NCI-H146 treated with DMSO at 0.1 percent for 48 hours (cell line): ENCODE measurements around the gene NXF3.
"Not testable (repeated sequence)": the region's sequence is repeated elsewhere in the genome, so short reads cannot be mapped to it uniquely, and the experiment has no call there.

Experiments
- DNase-seq: peaks from one replicate; lab custom pipeline; 2025; ENCODE audit not compliant: unreplicated experiment; lab: John Stamatoyannopoulos, UW

Gene NXF3

GRCh38 chrX:103052625-103053024 is 40.3 kb downstream of the NXF3 start:
- DNase-seq: no peak

- DNase-seq: no peak
Observed at GRCh38 chrX:103051260-103051789, 41.6 kb downstream of the NXF3 start.

GRCh38 chrX:103033371-103033770 is 59.6 kb downstream of the NXF3 start:
- not testable (repeated sequence) for DNase-seq
